OCI-LY7 (cell line): Measurements from ENCODE around the gene SCN1A. TPM values are rescaled to one million over a fixed set of nuclear protein-coding genes. Genes with fewer than 3 reads are reported as not detected.

Source experiments
- BruUV-seq: library from RNA; stranded (reverse); fragments of 400-500 nt; replicated peaks from 2 replicates; lab custom pipeline; 2021; lab: Mats Ljungman, UMichigan
- CTCF ChIA-PET: fragments of 300-600 bp; sonication (Branson Sonifier 250); formaldehyde crosslinking; loops from one replicate; lab custom pipeline; 2022; ENCODE audit warnings: antibody characterized with exemption; ENCODE audit not compliant: unreplicated experiment; lab: Charles Lee
- POLR2A ChIA-PET: fragments of 300-600 bp; sonication (Branson Sonifier 250); formaldehyde crosslinking; loops from one replicate; lab custom pipeline; 2022; ENCODE audit warnings: antibody characterized with exemption; lab: Charles Lee
- DNase-seq: peaks from one replicate; pipeline ENCODE4 v3.0.0-alpha.2; 2015; ENCODE audit warnings: low spot score
- H2AFZ ChIP-seq: fragments of 200-600 bp; sonication (generic), shearing (Covaris generic); 2 replicates; pipeline ENCODE4 v1.6.1; 2014; ENCODE audit warnings: mild to moderate bottlenecking, antibody characterized with exemption, low read length, moderate library complexity
- H3K27ac ChIP-seq: fragments of 200-600 bp; sonication (generic); 2 replicates; pipeline ENCODE4 v1.5.1; 2014; ENCODE audit warnings: mixed run types, low read depth, mild to moderate bottlenecking, moderate library complexity, low read length, inconsistent platforms; ENCODE audit not compliant: poor library complexity, severe bottlenecking
- H3K36me3 ChIP-seq: fragments of 200-600 bp; sonication (generic); 2 replicates; pipeline ENCODE4 v1.6.1; 2014; ENCODE audit warnings: mild to moderate bottlenecking, antibody characterized with exemption, low read length, moderate library complexity, mixed read lengths; ENCODE audit not compliant: insufficient read depth
- H3K4me1 ChIP-seq: fragments of 200-600 bp; sonication (generic); 2 replicates; pipeline ENCODE4 v1.5.1; 2014; ENCODE audit warnings: mild to moderate bottlenecking, low read length; ENCODE audit not compliant: insufficient read depth, poor library complexity, severe bottlenecking
- H3K4me2 ChIP-seq: fragments of 200-600 bp; sonication (generic); 2 replicates; pipeline ENCODE4 v1.6.1; 2014; ENCODE audit warnings: mild to moderate bottlenecking, low read length
- H3K4me3 ChIP-seq: fragments of 200-600 bp; sonication (generic); 2 replicates; pipeline ENCODE4 v1.5.1; 2014; ENCODE audit warnings: mild to moderate bottlenecking, low read depth, low read length; ENCODE audit not compliant: poor library complexity, severe bottlenecking
- H3K79me2 ChIP-seq: fragments of 200-600 bp; sonication (generic); 2 replicates; pipeline ENCODE4 v1.6.1; 2016; ENCODE audit warnings: low read depth, mild to moderate bottlenecking, low read length, moderate library complexity, mixed read lengths; ENCODE audit not compliant: insufficient read depth
- H3K9me2 ChIP-seq: fragments of 200-600 bp; sonication (generic); 2 replicates; pipeline ENCODE4 v1.6.1; 2016; ENCODE audit warnings: mild to moderate bottlenecking, low read length, mixed read lengths; ENCODE audit not compliant: insufficient read depth
- H3K9me3 ChIP-seq: fragments of 200-600 bp; sonication (generic); 2 replicates; pipeline ENCODE4 v1.6.1; 2014; ENCODE audit warnings: mild to moderate bottlenecking, mixed run types, low read length, mixed read lengths
- H4K20me1 ChIP-seq: fragments of 200-600 bp; sonication (generic); 2 replicates; pipeline ENCODE4 v1.6.1; 2014; ENCODE audit warnings: mild to moderate bottlenecking, antibody characterized with exemption, low read length, moderate library complexity, mixed read lengths; ENCODE audit not compliant: insufficient read depth
- CTCF ChIP-seq: fragments of 200-600 bp; sonication (generic); conservative IDR thresholded peaks from 2 replicates; pipeline ENCODE4 v1.5.1; 2014; ENCODE audit warnings: mild to moderate bottlenecking, antibody characterized with exemption, low read length, moderate library complexity, mixed read lengths
- EZH2phosphoT487 ChIP-seq: fragments of 200-600 bp; sonication (generic); IDR thresholded peaks from 2 replicates; pipeline ENCODE4 v1.6.1; 2018; ENCODE audit warnings: low read depth, borderline replicate concordance, mild to moderate bottlenecking, mixed run types, antibody characterized with exemption, low read length, moderate library complexity, mixed read lengths
- intact Hi-C: fragments of 100-400 bp; cut with micrococcal nuclease; formaldehyde crosslinking; loops from one replicate; pipeline ENCODE4 v1.10.0; 2022; ENCODE audit not compliant: unreplicated experiment
- total RNA-seq, 2 experiments: library from RNA; depleted of rRNA in 1 of 2; stranded (reverse); fragments of >200 nt in 1 of 2; shearing (Covaris generic) in 1 of 2; gene quantifications; 2 replicates each; pipeline ENCODE4 v1.2.3, GENCODE V29; 2014 to 2022

Gene SCN1A
- total RNA-seq, 2 experiments from 2014 or later: not detected

DNA sequence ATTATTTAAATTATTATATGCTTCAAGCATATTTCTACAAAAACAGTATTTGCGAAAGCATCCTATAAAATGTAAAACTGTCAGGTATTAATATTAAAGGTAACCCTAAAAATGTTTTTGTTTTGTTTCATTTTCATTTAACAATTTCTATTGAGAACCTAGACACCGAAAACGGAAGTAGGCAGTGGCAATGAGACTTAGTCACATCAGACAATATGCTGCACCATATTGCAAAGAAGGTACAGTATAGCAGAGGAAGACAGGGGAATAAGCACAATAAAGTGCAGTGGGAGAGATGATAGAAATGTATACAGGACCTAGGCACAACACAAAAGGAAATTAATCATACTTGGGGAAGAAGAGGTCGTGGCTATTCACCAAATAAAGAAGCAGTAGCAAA lies 12.2 kb downstream of the SCN1A start:
- Histone ChIP-seq H3K27ac (no peak overlapping the region), H3K4me2 (no peak overlapping the region), H3K9me3 (no peaks in the 10 kb centered on the region), H3K4me3 (no peak overlapping the region), H2AFZ (no peak overlapping the region), H3K4me1 (no peaks in the 10 kb centered on the region), H4K20me1 (no peaks in the 10 kb centered on the region), H3K36me3 (no peaks in the 10 kb centered on the region), H3K9me2 (no peaks in the 10 kb centered on the region), H3K79me2 (no peaks in the 10 kb centered on the region)
- BruUV-seq: no TSS peak
- TF ChIP-seq CTCF (no peak), EZH2phosphoT487 (no peak)
- ChIA-PET CTCF (no interaction called here), POLR2A (no interaction called here)
- intact Hi-C loops: no loop called here
- no peak for DNase-seq

- H3K4me3 ChIP-seq: no peak overlapping the region
- BruUV-seq: no TSS peak
- H3K27ac ChIP-seq: no peak overlapping the region
- intact Hi-C loops: no loop called here
- TF ChIP-seq CTCF (no peak), EZH2phosphoT487 (no peak)
- no peaks in the 10 kb centered on the region for H4K20me1 ChIP-seq
- ChIA-PET CTCF (no interaction called here), POLR2A (no interaction called here)
- no peaks in the 10 kb centered on the region for H3K9me2 ChIP-seq
- H3K9me3 ChIP-seq: no peaks in the 10 kb centered on the region
- H3K4me1 ChIP-seq: no peaks in the 10 kb centered on the region
- no peak overlapping the region for H2AFZ ChIP-seq
- no peak for DNase-seq
- no peaks in the 10 kb centered on the region for H3K79me2 ChIP-seq
- no peaks in the 10 kb centered on the region for H3K36me3 ChIP-seq
- H3K4me2 ChIP-seq: no peak overlapping the region
Observed at GRCh38 chr2:166112193-166112605, 15.6 kb downstream of the SCN1A start.

DNA sequence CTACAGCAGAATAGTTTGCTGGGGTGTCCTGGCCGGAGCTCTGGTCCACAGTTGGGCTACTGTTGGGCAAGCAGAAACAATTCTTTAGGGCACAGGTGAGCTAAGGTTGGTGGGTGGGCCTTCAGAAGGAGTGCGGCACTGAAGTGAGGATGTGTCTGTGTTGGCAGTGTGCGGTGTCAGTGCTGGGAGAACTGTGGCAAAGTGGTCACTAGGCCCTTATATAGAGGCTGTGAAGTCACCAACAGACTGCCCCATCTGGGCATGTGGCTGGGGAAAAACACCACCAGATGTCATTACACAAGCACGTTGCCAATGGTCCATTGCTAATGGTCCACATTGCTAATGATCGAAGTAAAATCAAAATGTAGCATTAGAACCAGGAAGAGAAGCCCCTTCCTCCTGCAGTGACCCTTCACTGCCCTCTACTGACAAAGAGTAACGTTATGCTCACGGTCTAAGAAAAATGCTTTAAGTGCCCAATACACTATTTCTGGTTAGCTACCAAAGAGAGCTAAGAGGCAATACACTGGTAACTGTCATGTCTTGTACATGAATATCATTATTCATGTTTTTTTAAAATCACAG lies 21.3 kb downstream of the SCN1A start:
- no peaks in the 10 kb centered on the region for H3K79me2 ChIP-seq
- ChIA-PET POLR2A (interaction anchor here (1.0 kb wide), 1 partner anchor 150 kb away, joined by 3 read pairs; no protein-coding TSS in a partner anchor), CTCF (no interaction called here)
- no TSS peak for BruUV-seq
- no peaks in the 10 kb centered on the region for H4K20me1 ChIP-seq
- no peaks in the 10 kb centered on the region for H3K36me3 ChIP-seq
- H3K9me2 ChIP-seq: no peaks in the 10 kb centered on the region
- no peaks in the 10 kb centered on the region for H3K9me3 ChIP-seq
- no peak for TF ChIP-seq EZH2phosphoT487
- peak; percentile 55 for TF ChIP-seq CTCF
- H3K4me1 ChIP-seq: no peaks in the 10 kb centered on the region
- no peak overlapping the region for H3K27ac ChIP-seq
- no peak overlapping the region for H3K4me2 ChIP-seq
- peak overlapping the region; percentile 56; the same call in 1 of the 2 replicates for H2AFZ ChIP-seq
- no peak overlapping the region for H3K4me3 ChIP-seq
- peak; percentile 17 for DNase-seq
- intact Hi-C loops: no loop called here
